ENCODE data around the gene SNED1. TPM values are rescaled to one million over a fixed set of nuclear protein-coding genes. Genes with fewer than 3 reads are reported as not detected.
A peak's percentile ranks its signal among the peaks of the same experiment; 100 is the strongest.

Gene SNED1
- total and polyA plus RNA-seq, 4 donors: 0.65 to 18.1 (median 2.8) TPM

DNA sequence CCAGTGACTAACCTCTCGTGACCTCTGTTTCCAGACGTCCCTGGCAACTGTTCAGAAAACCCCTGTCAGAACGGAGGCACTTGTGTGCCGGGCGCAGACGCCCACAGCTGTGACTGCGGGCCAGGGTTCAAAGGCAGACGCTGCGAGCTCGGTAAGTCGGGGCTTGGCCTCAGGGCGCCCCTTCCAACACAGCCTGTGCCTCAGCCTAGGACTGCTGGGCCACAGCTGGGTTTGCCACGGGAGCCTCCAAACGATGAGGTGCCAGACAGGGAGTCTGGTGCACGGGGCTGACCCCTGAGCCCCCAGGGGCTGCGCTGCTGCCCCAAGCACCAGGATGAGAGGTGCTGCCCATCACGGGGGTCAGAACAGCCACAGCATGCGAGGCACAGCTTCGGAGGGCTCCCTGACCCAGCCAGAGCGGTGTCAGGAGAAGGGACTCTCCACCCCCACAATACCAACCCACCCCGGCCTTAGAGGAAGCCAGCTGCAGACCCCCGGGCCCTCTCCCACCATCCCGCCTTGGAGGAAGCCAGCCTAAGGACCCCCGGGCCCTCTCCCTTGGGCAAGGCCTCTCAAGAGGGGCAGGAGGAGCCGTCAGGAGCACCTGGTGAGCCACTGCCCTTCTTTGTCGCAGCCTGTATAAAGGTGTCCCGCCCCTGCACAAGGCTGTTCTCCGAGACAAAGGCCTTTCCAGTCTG, 83.4 kb downstream of the SNED1 start:
- no peak for TF ChIP-seq TAF1 (conservative IDR thresholded peaks at IDR 0.05)
- TF ChIP-seq SP1 (IDR thresholded peaks at IDR 0.05): no peak
- TF ChIP-seq RXRA (IDR thresholded peaks at IDR 0.05): peak in 1 of 2 donors; percentile 15
- TF ChIP-seq NR2F2 (IDR thresholded peaks at IDR 0.05): no peak
- TF ChIP-seq CTCF (IDR thresholded peaks at IDR 0.05; ENCODE audit: low read depth, low read length, missing input control): no peak
- TF ChIP-seq, protein P1, sequence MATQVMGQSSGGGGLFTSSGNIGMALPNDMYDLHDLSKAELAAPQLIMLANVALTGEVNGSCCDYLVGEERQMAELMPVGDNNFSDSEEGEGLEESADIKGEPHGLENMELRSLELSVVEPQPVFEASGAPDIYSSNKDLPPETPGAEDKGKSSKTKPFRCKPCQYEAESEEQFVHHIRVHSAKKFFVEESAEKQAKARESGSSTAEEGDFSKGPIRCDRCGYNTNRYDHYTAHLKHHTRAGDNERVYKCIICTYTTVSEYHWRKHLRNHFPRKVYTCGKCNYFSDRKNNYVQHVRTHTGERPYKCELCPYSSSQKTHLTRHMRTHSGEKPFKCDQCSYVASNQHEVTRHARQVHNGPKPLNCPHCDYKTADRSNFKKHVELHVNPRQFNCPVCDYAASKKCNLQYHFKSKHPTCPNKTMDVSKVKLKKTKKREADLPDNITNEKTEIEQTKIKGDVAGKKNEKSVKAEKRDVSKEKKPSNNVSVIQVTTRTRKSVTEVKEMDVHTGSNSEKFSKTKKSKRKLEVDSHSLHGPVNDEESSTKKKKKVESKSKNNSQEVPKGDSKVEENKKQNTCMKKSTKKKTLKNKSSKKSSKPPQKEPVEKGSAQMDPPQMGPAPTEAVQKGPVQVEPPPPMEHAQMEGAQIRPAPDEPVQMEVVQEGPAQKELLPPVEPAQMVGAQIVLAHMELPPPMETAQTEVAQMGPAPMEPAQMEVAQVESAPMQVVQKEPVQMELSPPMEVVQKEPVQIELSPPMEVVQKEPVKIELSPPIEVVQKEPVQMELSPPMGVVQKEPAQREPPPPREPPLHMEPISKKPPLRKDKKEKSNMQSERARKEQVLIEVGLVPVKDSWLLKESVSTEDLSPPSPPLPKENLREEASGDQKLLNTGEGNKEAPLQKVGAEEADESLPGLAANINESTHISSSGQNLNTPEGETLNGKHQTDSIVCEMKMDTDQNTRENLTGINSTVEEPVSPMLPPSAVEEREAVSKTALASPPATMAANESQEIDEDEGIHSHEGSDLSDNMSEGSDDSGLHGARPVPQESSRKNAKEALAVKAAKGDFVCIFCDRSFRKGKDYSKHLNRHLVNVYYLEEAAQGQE (IDR thresholded peaks at IDR 0.05): no peak
- TF ChIP-seq JUND (IDR thresholded peaks at IDR 0.05): no peak
- peak; percentile 28 for DNase-seq (ENCODE audit: low spot score)
- 73% methylated on average over 28 of the region's 28 CpGs for WGBS
- no peaks in the 10 kb centered on the region for H3K27me3 ChIP-seq (ENCODE audit: control insufficient read depth in 4 of 4, insufficient read depth in 4 of 4, low read length in 3 of 4)
- H3K4me3 ChIP-seq (ENCODE audit: low read depth in 1 of 3, low read length in 3 of 3): no peak overlapping the region
- H3K36me3 ChIP-seq (ENCODE audit: control insufficient read depth in 4 of 4, insufficient read depth in 3 of 4, low read depth in 1 of 4, low read length in 3 of 4): peaks cover 0 to 8% (median 6%) of the 10 kb centered on the region in 4 donors
- no peaks in the 10 kb centered on the region for H3K9me3 ChIP-seq (ENCODE audit: control insufficient read depth in 4 of 4, low read length in 3 of 4)
- no peak overlapping the region for H3K9ac ChIP-seq (ENCODE audit: low read depth in 1 of 2, low read length in 2 of 2)
- peaks cover 0 to 8% (median 7%) of the 10 kb centered on the region in 4 donors for H3K4me1 ChIP-seq (ENCODE audit: control insufficient read depth in 4 of 4, insufficient read depth in 4 of 4, low read length in 3 of 4)
- no peak overlapping the region for H3K27ac ChIP-seq (ENCODE audit: low read depth in 1 of 2, low read length in 2 of 2)

DNA sequence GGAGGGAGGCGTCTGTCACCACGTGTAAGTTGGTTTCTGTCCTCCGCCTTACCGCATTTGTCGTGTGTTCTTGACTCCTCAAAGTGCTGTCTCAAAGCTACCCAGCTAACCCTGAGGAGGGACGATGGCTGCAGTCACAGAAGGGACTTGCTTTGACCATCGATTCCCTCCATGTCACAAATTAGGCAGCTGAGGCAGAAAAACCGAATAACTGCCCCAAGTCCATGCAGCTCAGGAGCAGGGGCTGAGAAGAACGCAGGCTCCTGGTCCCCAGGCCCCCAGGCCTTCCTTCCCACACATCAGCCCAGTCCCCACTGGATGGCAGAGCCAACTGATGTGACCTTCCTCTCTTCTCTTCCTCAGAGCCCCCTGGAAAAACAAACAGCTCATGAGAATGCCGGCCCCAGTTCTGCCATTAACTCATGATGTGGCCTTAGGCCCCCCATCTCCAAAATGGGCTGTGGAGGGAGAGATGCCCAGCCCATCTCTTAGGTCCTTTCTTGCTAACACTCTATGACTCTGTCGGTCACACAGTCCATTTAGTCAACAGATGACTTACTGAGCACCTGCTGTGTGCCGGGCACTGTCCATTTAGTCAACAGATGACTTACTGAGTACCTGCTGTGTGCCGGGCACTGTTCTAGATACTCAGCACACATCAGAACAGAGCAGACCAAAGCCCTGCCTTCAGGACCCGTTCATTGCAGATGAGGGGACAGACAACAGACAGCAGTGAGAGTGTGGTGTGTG, 84.1 kb downstream of the SNED1 start:
- Histone ChIP-seq H3K27ac (ENCODE audit: low read depth in 1 of 2, low read length in 2 of 2) (no peak overlapping the region), H3K9ac (ENCODE audit: low read depth in 1 of 2, low read length in 2 of 2) (no peak overlapping the region), H3K36me3 (ENCODE audit: control insufficient read depth in 4 of 4, insufficient read depth in 3 of 4, low read depth in 1 of 4, low read length in 3 of 4) (peaks cover 0 to 16% (median 12%) of the 10 kb centered on the region in 4 donors), H3K4me1 (ENCODE audit: control insufficient read depth in 4 of 4, insufficient read depth in 4 of 4, low read length in 3 of 4) (peaks cover 0 to 8% (median 7%) of the 10 kb centered on the region in 4 donors), H3K27me3 (ENCODE audit: control insufficient read depth in 4 of 4, insufficient read depth in 4 of 4, low read length in 3 of 4) (no peaks in the 10 kb centered on the region), H3K4me3 (ENCODE audit: low read depth in 1 of 3, low read length in 3 of 3) (no peak overlapping the region), H3K9me3 (ENCODE audit: control insufficient read depth in 4 of 4, low read length in 3 of 4) (no peaks in the 10 kb centered on the region)
- WGBS: 88% methylated on average over 14 of the region's 14 CpGs
- DNase-seq (ENCODE audit: low spot score): peak; percentile 9
- no peak for TF ChIP-seq YY1 (IDR thresholded peaks at IDR 0.05)
- no peak for TF ChIP-seq FOXA1 (IDR thresholded peaks at IDR 0.05)
- no peak for TF ChIP-seq HNF4A (conservative IDR thresholded peaks at IDR 0.05)
- no peak for TF ChIP-seq JUND (IDR thresholded peaks at IDR 0.05)
- TF ChIP-seq, protein P2, sequence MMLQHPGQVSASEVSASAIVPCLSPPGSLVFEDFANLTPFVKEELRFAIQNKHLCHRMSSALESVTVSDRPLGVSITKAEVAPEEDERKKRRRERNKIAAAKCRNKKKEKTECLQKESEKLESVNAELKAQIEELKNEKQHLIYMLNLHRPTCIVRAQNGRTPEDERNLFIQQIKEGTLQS (IDR thresholded peaks at IDR 0.05): no peak
- TF ChIP-seq CTCF (IDR thresholded peaks at IDR 0.05; ENCODE audit: low read depth, low read length, missing input control): no peak
- TF ChIP-seq, protein P3, sequence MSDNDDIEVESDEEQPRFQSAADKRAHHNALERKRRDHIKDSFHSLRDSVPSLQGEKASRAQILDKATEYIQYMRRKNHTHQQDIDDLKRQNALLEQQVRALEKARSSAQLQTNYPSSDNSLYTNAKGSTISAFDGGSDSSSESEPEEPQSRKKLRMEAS (IDR thresholded peaks at IDR 0.05): no peak
